Gastroesophageal sphincter (tissue), 3 donors: Measurements from ENCODE around the gene NUAK1.

Experiments
- POLR2A ChIP-seq, 2 donors: fragments of 450-650 bp; IDR thresholded peaks; one replicate each; pipeline ENCODE4 v1.6.1; 2017; ENCODE audit warnings: antibody characterized with exemption in 2 of 2, mild to moderate bottlenecking in 2 of 2, moderate library complexity in 1 of 2
- POLR2AphosphoS5 ChIP-seq: sonication (generic); formaldehyde crosslinking; IDR thresholded peaks from one replicate; pipeline ENCODE4 v1.6.1; 2017; ENCODE audit warnings: antibody characterized with exemption
- TF ChIP-seq, protein P1 (sequence below), 4 experiments: fragments of 200-600 bp in 2 of 4; fragments of 450-650 bp in 2 of 4; sonication (generic) in 1 of 4; IDR thresholded peaks; one replicate each; pipeline ENCODE4 v1.5.1; 2017 to 2019; ENCODE audit warnings: antibody characterized with exemption in 4 of 4, mild to moderate bottlenecking in 2 of 4, moderate library complexity in 2 of 4

DNA sequence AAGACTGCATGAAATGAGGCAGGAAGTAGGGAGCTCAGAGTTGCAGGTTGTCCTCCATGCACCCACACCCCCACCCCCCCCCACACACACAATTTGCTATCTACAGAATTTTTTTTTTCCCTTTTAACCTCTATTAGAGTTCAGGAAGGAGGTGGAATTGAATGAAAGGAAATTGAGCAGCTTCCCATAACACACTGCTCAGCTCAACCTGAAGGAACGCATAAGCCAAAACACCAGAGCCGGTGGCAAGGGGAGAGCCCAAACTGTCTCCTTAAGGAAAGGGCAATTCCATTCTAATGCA lies 74.1 kb downstream of the NUAK1 start:
- TF ChIP-seq, protein P1, sequence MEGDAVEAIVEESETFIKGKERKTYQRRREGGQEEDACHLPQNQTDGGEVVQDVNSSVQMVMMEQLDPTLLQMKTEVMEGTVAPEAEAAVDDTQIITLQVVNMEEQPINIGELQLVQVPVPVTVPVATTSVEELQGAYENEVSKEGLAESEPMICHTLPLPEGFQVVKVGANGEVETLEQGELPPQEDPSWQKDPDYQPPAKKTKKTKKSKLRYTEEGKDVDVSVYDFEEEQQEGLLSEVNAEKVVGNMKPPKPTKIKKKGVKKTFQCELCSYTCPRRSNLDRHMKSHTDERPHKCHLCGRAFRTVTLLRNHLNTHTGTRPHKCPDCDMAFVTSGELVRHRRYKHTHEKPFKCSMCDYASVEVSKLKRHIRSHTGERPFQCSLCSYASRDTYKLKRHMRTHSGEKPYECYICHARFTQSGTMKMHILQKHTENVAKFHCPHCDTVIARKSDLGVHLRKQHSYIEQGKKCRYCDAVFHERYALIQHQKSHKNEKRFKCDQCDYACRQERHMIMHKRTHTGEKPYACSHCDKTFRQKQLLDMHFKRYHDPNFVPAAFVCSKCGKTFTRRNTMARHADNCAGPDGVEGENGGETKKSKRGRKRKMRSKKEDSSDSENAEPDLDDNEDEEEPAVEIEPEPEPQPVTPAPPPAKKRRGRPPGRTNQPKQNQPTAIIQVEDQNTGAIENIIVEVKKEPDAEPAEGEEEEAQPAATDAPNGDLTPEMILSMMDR (IDR thresholded peaks at IDR 0.05) = no peak
- TF ChIP-seq POLR2A (IDR thresholded peaks at IDR 0.05) (no peak), POLR2AphosphoS5 (no peak)
